ENCODE measurements around the gene ZFP36L2.

DNA sequence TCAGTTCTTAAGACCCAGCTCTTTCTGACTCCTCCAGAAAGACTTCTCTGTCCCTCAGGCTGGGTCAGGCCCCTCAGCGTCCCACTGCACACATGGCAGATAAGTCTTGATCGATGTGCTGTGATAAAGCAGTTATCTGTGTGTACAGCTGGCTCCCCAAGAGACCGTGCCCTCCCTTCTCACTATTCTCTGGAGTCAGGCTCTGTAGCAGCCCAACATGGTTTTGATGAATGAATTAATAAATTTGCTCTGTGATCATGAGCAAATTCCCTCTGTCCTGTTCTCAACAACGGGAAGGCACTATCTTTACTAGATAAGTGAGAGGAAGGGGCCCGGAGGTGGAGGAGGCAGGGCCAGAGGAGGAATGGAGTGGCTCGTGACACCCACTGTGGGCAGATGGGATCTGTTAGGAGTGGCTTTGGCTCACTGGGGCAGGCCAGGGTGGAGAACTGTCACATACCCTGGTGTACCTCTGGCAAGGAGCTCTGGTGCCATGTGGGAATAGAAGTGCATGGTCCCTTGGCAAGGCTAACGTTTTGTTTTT is 48.3 kb downstream of the ZFP36L2 start:
- TF ChIP-seq POLR2A (IDR thresholded peaks at IDR 0.05): no peak
- TF ChIP-seq, protein P1, sequence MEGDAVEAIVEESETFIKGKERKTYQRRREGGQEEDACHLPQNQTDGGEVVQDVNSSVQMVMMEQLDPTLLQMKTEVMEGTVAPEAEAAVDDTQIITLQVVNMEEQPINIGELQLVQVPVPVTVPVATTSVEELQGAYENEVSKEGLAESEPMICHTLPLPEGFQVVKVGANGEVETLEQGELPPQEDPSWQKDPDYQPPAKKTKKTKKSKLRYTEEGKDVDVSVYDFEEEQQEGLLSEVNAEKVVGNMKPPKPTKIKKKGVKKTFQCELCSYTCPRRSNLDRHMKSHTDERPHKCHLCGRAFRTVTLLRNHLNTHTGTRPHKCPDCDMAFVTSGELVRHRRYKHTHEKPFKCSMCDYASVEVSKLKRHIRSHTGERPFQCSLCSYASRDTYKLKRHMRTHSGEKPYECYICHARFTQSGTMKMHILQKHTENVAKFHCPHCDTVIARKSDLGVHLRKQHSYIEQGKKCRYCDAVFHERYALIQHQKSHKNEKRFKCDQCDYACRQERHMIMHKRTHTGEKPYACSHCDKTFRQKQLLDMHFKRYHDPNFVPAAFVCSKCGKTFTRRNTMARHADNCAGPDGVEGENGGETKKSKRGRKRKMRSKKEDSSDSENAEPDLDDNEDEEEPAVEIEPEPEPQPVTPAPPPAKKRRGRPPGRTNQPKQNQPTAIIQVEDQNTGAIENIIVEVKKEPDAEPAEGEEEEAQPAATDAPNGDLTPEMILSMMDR (IDR thresholded peaks at IDR 0.05): no peak
